MM.1S (cell line): ENCODE results near the gene PRKCD.

Source experiments
- DNase-seq: peaks from one replicate; pipeline ENCODE4 v3.0.0-alpha.2; 2015
- H2AFZ ChIP-seq: fragments of 300-600 bp; sonication (generic); 2 replicates; pipeline ENCODE4 v1.6.0; 2016; ENCODE audit warnings: antibody characterized with exemption, low read length
- H3F3A ChIP-seq: fragments of 300-600 bp; sonication (generic); 2 replicates; pipeline ENCODE4 v1.6.1; 2016; ENCODE audit warnings: mild to moderate bottlenecking, antibody characterized with exemption, low read length, moderate library complexity, mixed read lengths; ENCODE audit not compliant: insufficient read depth
- H3K27ac ChIP-seq: fragments of 300-600 bp; sonication (generic); 2 replicates; pipeline ENCODE4 v1.5.1; 2016; ENCODE audit warnings: mild to moderate bottlenecking, low read length
- H3K27me3 ChIP-seq: fragments of 300-600 bp; sonication (generic); replicated peaks from 2 replicates; pipeline ENCODE4 v1.6.0; 2016; ENCODE audit warnings: low read length; ENCODE audit not compliant: insufficient read depth
- H3K36me3 ChIP-seq: fragments of 300-600 bp; sonication (generic); replicated peaks from 2 replicates; pipeline ENCODE4 v1.6.1; 2016; ENCODE audit warnings: mild to moderate bottlenecking, low read length, mixed read lengths; ENCODE audit not compliant: insufficient read depth
- H3K4me1 ChIP-seq: fragments of 300-600 bp; sonication (generic); 2 replicates; pipeline ENCODE4 v1.6.1; 2016; ENCODE audit warnings: low read length, mixed read lengths
- H3K4me2 ChIP-seq: fragments of 300-600 bp; sonication (generic); 2 replicates; pipeline ENCODE4 v1.6.0; 2016; ENCODE audit warnings: low read depth, low read length
- H3K4me3 ChIP-seq: fragments of 300-600 bp; sonication (generic); 2 replicates; pipeline ENCODE4 v1.5.1; 2016; ENCODE audit warnings: low read length, mixed read lengths
- H3K79me2 ChIP-seq: fragments of 300-600 bp; sonication (generic); 2 replicates; pipeline ENCODE4 v1.6.1; 2016; ENCODE audit warnings: mixed run types, low read length, mixed read lengths
- H3K9ac ChIP-seq: fragments of 300-600 bp; sonication (generic); 2 replicates; pipeline ENCODE4 v1.6.1; 2016; ENCODE audit warnings: low read length, mixed read lengths
- H3K9me2 ChIP-seq: fragments of 300-600 bp; sonication (generic); replicated peaks from 2 replicates; pipeline ENCODE4 v1.6.1; 2016; ENCODE audit warnings: mild to moderate bottlenecking, low read length, mixed read lengths; ENCODE audit not compliant: insufficient read depth
- H3K9me3 ChIP-seq: fragments of 300-600 bp; sonication (generic); replicated peaks from 2 replicates; pipeline ENCODE4 v1.6.1; 2016; ENCODE audit warnings: mild to moderate bottlenecking, low read length, mixed read lengths; ENCODE audit not compliant: insufficient read depth
- H4K20me1 ChIP-seq: fragments of 300-600 bp; sonication (generic); 2 replicates; pipeline ENCODE4 v1.6.1; 2016; ENCODE audit warnings: mild to moderate bottlenecking, low read length, moderate library complexity, mixed read lengths; ENCODE audit not compliant: insufficient read depth
- CTCF ChIP-seq: fragments of 300-600 bp; sonication (generic); IDR thresholded peaks from 2 replicates; pipeline ENCODE4 v1.5.1; 2016; ENCODE audit warnings: antibody characterized with exemption, low read length, mixed read lengths
- EZH2 ChIP-seq: fragments of 300-600 bp; sonication (generic); optimal IDR thresholded peaks from 2 replicates; pipeline ENCODE3; 2017; ENCODE audit warnings: low read depth, mild to moderate bottlenecking, antibody characterized with exemption, low read length, mixed read lengths
- EZH2phosphoT487 ChIP-seq: fragments of 300-600 bp; sonication (generic); IDR thresholded peaks from 2 replicates; pipeline ENCODE4 v1.6.1; 2018; ENCODE audit warnings: antibody characterized with exemption, low read length

Gene PRKCD

GRCh38 chr3:53184701-53185100 is 23.7 kb downstream of the PRKCD start:
- Histone ChIP-seq H4K20me1 (no peaks in the 10 kb centered on the region), H3K4me2 (no peak overlapping the region), H3K79me2 (no peaks in the 10 kb centered on the region), H3K9me2 (no peaks in the 10 kb centered on the region), H3K9ac (no peak overlapping the region), H3K4me1 (peaks cover 8% of the 10 kb centered on the region), H3K36me3 (no peaks in the 10 kb centered on the region), H3K9me3 (no peaks in the 10 kb centered on the region), H3F3A (no peaks in the 10 kb centered on the region), H3K27me3 (no peaks in the 10 kb centered on the region), H3K4me3 (no peak overlapping the region), H3K27ac (no peak overlapping the region), H2AFZ (no peak overlapping the region)
- DNase-seq: no peak
- TF ChIP-seq CTCF (no peak), EZH2 (no peak), EZH2phosphoT487 (no peak)

DNA sequence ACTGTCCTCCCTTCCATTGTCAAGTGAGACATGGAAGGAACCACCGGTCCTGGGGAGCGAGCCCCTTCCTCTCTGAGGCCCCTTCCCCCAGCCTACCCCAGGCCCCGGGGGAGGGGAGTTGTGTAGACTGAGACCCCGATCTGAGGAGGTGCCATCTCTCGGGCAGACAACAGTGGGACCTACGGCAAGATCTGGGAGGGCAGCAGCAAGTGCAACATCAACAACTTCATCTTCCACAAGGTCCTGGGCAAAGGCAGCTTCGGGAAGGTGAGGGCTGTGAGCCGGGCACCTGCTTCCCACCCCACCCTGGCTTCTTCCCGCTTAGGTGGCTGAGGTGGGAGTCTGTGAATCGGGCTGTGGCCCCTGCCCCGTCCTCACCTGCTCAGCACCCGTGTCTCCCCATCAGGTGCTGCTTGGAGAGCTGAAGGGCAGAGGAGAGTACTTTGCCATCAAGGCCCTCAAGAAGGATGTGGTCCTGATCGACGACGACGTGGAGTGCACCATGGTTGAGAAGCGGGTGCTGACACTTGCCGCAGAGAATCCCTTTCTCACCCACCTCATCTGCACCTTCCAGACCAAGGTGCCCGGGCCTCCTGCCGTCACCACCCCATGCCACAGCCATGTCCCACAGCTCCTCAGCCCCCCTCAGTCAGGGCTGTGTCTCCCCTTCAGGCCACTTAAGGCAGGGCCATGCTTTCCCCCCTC is 24.9 kb downstream of the PRKCD start:
- peaks cover 3% of the 10 kb centered on the region for H3F3A ChIP-seq
- H2AFZ ChIP-seq: no peak overlapping the region
- no peak overlapping the region for H3K4me3 ChIP-seq
- no peak for DNase-seq
- no peaks in the 10 kb centered on the region for H3K9me2 ChIP-seq
- H3K27ac ChIP-seq: no peak overlapping the region
- no peaks in the 10 kb centered on the region for H3K9me3 ChIP-seq
- H3K9ac ChIP-seq: no peak overlapping the region
- H3K27me3 ChIP-seq: no peaks in the 10 kb centered on the region
- H3K36me3 ChIP-seq: no peaks in the 10 kb centered on the region
- H3K79me2 ChIP-seq: no peaks in the 10 kb centered on the region
- H4K20me1 ChIP-seq: no peaks in the 10 kb centered on the region
- TF ChIP-seq EZH2: no peak
- TF ChIP-seq CTCF: no peak
- TF ChIP-seq EZH2phosphoT487: no peak
- H3K4me1 ChIP-seq: peaks cover 9% of the 10 kb centered on the region
- no peak overlapping the region for H3K4me2 ChIP-seq

DNA sequence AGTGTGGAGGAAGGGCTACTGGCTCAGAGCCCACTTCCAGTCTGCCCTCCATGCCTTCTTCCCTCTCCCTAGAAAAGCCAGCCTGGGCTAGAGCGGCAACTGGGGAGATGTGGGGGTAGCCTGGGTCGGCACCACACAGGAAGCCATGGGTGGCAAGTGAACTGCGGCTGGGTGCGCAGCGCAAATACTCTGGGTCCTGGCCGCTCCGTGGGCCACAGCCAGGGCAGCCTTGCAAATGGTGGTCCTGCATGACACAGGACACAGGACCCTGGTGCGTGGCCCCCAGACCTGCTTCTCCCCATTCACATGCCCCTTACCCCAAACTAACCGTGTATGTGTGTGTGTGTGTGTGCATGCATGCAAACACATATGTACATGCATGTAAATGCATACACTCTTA is 25.7 kb downstream of the PRKCD start:
- H3F3A ChIP-seq: peaks cover 3% of the 10 kb centered on the region
- TF ChIP-seq EZH2 (no peak), CTCF (no peak), EZH2phosphoT487 (no peak)
- no peak overlapping the region for H2AFZ ChIP-seq
- no peak overlapping the region for H3K4me2 ChIP-seq
- no peak overlapping the region for H3K27ac ChIP-seq
- no peaks in the 10 kb centered on the region for H3K36me3 ChIP-seq
- no peak overlapping the region for H3K9ac ChIP-seq
- no peaks in the 10 kb centered on the region for H3K9me3 ChIP-seq
- no peak for DNase-seq
- no peaks in the 10 kb centered on the region for H3K79me2 ChIP-seq
- H3K4me1 ChIP-seq: peaks cover 14% of the 10 kb centered on the region
- H4K20me1 ChIP-seq: no peaks in the 10 kb centered on the region
- no peak overlapping the region for H3K4me3 ChIP-seq
- H3K27me3 ChIP-seq: no peaks in the 10 kb centered on the region
- no peaks in the 10 kb centered on the region for H3K9me2 ChIP-seq
